ENCODE data around the gene LDLRAD3.
A peak's percentile ranks its signal among the peaks of the same experiment; 100 is the strongest.
"Not testable (repeated sequence)": the region's sequence is repeated elsewhere in the genome, so short reads cannot be mapped to it uniquely, and the experiment has no call there.

The LDLRAD3 gene, protein sequence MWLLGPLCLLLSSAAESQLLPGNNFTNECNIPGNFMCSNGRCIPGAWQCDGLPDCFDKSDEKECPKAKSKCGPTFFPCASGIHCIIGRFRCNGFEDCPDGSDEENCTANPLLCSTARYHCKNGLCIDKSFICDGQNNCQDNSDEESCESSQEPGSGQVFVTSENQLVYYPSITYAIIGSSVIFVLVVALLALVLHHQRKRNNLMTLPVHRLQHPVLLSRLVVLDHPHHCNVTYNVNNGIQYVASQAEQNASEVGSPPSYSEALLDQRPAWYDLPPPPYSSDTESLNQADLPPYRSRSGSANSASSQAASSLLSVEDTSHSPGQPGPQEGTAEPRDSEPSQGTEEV

DNA sequence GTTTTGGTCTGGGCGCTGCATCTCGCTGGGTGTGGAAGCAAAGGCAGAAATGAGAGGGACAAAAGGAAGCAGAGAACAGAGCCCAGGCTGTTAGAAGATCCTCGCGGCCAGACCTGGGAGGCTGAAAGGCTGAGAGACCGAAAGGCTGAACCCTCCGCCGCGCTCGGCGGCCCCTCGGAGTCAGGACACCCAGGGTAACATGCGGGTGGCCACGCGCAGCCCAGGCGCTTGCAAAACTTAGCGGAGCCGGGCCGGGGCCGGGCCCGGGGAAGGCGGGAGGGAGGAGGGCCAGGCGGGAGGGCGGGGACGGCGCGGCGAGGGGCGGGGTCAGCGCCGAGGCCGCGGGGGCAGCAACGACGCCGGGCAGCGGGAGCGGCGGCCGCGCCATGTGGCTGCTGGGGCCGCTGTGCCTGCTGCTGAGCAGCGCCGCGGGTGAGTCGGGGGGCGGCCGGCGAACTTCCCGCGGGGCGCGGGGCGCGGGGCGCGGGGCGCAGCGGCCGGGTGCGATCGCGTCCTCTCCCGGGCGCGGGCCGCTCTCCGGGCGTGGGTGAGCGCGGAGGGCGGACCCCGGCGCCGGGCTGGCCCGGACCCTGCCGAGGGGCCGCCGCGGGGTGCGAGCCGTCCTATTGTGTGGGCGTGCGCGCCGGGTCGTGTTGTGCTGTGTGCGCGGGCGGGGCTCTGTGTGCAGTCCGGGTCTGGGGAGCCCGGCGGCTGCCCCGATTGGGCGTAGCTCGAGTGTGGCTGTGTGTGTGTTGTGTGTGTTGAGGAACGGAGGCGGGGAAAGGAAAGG, at the start of gene LDLRAD3:
Gene LDLRAD3, plus strand, starts transcription at position 350 of the 790 bp plus-strand sequence. Its CDS starts 37 bp downstream, at position 387.
- peak in 1 of 3 donors; percentile 25 for DNase-seq (ENCODE audit: low read depth in 3 of 3, low spot score in 1 of 3)

DNA sequence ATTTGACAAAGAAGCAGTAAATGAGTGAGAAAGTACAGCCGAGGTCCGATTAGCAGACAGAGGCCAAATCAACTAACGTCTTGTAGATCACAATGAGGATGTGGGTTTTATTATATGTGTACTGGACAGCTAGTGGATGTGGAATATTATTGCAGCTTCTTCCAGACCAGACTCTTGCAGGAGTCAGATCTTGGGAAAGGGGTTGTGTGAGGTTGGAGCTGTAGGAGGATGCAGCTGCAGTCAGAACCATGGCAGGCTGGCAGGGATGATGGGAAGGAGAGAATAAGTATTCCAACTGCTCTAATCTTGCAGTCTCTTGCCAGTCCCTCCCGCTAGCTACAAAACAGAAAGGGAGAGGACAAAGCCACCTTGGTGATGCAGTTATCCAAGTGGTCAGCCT, 46.8 kb upstream of the LDLRAD3 start:
- DNase-seq (ENCODE audit: low read depth in 3 of 3, low spot score in 1 of 3) = no peak

DNA sequence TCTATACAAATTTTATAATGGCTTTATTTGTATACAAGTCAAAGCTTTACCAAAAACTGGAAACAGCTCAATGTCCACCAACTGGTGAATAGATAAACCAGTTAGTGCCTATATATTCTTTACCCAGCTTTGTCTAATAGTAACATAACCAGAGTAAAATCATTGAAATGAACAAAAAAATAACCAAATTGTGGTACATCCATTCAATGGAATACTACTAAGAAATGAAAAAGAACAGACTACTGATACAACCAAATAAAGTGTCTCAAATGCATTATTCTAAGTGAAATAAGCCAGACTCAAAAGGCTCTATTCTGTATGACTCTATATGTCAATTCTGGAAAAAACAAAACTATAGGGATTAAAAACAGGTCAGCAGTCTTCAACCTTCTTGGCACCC, 40.9 kb upstream of the LDLRAD3 start:
- DNase-seq (ENCODE audit: low read depth in 3 of 3, low spot score in 1 of 3) = no peak

DNA sequence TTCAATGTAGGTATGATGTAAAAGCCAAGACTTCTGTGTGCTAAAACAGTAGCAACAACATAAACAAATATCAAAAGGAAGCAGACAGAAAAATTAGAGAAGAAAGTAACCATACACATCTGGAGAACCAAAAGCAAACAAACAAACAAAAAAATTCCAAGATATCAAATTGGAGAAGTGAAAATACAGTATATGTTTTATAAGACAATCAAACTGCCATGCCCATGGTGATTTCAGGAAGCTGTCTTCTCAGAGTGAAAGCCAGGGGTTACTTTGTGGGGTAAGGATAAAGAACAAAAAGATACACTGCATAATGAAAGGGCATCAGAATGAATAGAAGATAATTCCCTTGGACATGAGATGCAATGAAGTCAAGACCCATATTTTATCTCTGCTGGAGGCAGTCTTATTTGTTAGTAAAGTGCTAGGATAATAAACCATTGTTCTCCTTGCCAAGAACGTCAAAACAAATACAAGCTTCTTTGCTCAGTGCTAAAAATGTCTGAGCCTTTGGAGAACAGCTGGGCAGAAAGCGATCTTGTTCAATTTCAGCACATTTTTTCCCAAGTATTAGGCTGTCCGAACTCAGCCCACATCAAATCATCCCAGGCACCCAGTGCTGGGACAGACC, 38.1 kb upstream of the LDLRAD3 start:
- no peak for DNase-seq (ENCODE audit: low read depth in 3 of 3, low spot score in 1 of 3)

DNA sequence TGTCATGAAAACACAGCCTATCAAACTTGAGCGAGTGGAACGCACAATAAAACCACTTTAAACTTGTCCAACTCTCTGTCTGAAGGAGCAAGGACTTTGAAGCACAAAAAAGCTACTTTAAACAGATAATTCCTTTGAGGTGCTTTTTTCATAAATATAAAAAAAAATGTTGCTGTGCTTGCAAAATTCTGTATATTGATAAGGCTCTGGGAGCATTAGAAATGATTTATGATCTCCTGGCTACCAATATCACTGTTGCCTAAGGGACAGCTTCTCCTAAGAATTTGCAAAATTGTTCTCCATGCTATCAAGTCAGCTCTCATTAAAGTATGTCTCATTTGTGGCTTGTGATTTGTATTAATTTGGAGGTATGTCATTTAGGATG, 37.6 kb upstream of the LDLRAD3 start:
- no peak for DNase-seq (ENCODE audit: low read depth in 3 of 3, low spot score in 1 of 3)

DNA sequence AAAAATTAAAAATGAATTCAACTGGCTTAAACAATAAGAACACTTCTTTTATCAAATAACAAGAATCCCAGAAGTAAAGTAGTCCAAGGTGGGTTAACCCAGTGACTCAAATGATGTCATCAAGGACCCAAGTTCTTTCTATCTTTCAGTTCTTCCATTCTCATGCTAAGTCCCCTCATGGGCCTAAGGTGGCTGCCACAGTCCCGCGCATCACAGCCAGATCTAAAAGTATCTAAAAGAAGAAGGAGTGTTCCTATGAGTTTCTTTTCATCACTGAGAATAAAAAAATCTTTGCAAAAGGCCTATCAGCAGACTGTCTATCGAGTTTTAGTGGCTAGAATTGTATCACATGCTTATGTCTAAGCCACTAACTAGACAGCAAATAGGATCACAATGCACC, 37.2 kb upstream of the LDLRAD3 start:
- DNase-seq (ENCODE audit: low read depth in 3 of 3, low spot score in 1 of 3) = no peak

DNA sequence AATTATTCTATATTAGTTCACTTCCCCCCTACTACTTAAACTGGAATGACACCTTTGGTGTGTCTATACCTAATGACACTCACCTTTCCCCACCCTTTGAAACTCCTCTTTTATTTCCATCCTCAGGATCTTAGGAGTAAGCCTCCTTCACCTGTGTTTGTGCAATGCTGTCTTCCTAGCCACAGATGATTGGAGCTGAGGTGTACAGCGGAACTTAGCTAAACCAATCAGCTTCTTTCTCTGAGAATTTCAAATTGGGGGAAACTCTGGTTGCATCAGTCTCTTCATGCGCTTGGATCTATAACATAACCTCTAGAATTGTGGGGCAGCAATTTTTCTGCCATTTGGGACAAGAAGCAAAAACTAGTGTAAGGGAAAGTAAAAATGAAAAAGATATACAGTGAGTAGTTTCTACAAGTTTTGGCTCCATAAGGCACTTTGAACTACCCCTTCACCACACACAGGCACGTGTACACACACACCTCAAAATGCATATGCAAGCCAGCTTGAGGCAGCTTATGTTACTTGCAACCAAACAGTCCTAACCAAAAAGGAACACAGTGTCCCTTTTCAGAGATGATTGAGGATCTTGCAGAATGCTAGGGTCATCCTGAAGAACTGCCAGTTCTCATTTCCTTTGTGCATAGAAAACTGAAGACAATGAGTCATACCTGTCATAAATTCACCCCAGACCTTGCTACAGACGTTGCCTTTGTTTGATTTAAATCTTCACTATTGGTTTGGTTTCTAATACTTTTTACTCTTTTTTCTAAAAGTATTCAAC, 36.0 kb upstream of the LDLRAD3 start:
- no peak for DNase-seq (ENCODE audit: low read depth in 3 of 3, low spot score in 1 of 3)

DNA sequence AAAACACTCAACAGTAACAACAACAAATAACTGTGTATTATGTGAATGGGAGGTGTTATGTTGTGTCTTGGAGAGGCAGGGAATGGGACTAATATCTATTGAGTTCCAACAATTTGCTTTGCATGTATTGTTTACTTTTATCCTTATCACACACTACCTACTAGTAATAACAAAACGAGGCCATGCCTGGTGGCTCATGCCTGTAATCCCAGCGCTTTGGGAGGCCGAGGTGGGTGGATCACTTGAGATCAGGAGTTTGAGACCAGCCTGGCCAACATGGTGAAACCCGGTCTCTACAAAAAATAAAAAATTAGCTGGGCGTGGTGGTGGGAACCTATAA, 35.5 kb upstream of the LDLRAD3 start:
- DNase-seq (ENCODE audit: low read depth in 3 of 3, low spot score in 1 of 3) = not testable (repeated sequence)

DNA sequence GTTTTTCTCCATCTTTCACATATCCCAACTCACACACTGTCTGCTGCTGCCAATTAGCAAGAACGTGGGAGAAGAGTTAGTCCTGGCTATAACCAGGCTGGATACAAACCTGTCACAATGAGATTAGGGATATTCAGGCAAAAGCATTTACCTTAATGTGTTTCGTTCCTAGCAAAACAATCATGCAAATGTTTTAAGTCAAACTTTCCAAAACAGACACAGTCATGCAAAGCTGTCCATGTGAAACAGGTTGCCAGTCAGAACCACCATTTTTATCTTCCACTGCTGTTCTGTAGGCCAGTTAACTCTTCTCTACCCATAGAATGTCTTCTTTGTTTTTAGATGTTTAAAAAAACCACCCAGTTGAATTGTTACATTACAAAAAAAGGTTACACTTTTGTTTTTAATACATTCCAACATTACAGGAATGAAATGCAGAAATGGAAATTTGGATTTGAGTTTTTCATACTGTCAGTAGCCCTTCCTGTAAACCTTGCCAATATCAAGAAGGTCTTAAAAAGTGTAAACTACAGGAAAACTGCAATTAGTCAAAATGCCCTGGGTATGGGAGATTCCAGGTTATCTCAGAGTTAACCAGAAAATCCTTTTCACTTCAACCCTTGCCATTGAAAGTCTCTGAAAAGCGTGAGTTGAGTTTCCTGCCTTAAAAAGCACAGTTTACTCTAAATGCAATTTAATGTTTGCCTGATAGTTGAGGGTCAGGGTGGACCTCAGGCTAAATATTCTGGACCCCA, 34.2 kb upstream of the LDLRAD3 start:
- DNase-seq (ENCODE audit: low read depth in 3 of 3, low spot score in 1 of 3) = no peak

DNA sequence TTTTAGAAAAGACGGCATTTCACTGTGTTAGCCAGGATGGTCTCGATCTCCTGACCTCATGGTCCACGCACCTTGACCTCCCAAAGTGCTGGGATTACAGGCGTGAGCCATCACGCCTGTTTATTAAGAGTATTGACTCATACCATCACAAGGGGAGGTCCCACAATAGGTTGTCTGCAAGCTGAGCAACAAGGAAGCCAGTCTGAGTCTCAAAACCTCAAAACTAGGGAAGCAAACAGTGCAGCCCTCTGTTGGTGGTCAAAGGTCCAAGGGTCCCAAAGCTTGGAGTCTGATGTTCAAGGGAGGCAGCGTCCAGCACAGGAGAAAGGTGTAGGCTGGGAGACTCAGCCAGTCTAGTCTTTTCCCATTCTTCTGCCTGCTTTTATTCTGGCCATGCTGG, 32.8 kb upstream of the LDLRAD3 start:
- no peak for DNase-seq (ENCODE audit: low read depth in 3 of 3, low spot score in 1 of 3)

DNA sequence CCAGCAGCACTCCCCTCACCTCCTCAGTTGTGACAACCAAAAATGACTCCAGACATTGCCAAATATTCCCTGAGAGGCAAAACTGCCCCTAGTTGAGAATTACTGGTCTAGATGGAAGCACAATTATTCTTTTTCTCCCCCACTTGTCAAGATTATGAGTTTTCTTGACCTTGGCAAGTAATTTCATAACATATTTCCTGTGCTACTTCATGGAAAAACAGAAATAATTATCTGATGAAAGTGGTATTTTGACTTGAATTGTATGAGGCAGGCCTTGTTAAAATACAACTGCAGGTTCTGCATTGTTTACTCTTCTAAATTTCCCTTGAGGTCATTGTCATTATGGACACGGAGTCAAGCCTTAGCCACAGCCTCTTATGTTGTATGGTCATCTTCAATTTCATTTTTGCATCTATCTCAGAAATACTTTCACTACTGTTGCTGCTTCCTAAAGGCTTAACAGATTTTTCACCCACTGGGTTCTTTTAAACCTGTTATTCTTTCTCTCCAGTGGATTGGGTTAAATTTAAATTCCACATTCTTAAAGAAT, 32.2 kb upstream of the LDLRAD3 start:
- DNase-seq (ENCODE audit: low read depth in 3 of 3, low spot score in 1 of 3) = no peak

DNA sequence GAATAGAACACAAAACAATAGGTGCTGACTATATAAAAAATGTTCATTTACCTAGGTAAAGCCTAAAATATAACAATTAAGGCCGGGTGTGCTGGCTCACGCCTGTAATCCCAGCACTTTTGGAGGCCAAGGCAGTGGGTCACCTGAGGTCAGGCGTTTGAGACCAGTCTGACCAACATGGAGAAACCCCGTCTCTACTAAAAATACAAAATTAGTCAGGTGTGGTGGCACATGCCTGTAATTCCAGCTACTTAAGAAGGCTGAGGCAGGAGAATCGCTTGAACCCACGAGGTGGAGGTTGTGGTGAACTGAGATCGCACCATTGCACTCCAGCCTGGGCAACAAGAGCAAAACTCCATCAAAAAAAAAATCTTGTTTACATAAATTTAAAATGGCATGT, 31.4 kb upstream of the LDLRAD3 start:
- not testable (repeated sequence) for DNase-seq (ENCODE audit: low read depth in 3 of 3, low spot score in 1 of 3)

DNA sequence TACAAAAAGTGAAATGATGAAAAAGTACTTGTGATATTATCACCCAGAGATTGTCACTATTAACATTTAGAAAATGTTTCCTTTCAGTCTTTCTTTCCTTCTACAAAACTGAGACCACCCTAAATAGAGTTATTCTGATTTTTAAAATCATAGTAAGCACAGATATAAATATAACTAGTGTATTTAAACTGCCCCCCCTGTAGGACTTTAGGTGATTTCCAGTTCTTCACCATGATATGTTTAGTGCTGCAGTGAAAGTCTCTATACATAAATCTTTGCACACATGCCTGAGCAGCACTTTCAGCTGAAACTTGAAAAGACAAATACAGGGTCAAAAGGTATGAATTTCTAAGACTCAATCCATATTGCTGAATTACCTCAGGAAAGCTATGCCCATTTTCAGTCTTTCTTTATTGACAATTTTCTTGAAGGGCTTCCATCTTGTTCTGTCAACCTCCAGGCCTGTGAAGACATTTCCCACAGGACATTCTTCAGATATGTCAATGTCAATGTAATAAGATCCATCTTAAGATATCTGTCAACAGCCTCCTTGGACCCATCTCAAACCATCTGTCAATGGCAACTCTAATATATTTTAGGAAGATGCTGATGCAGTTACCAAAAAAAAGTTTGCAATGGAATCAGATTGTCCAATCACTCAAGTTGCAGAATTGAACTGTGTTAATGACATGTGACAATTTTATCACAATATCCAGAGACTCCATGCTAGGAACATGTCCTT, 30.8 kb upstream of the LDLRAD3 start:
- no peak for DNase-seq (ENCODE audit: low read depth in 3 of 3, low spot score in 1 of 3)

DNA sequence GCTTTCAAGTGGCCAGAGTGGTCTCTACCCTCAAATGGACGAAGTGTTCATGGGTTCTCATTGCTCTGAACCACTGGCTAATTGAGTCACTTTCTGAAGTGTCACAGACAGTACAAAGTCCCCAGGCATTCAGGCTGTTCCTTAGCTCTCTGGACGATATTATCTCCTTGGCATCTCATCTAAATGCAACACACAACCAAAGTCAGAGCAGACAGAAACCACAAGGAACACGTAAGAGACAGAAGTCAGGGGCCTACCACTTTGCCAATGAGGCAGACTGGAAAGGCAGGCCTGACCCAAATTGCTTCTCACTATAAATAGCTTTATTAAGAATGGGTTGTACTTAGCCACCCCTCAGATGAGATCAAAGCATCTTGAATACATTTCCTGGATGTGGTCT, 29.0 kb upstream of the LDLRAD3 start:
- no peak for DNase-seq (ENCODE audit: low read depth in 3 of 3, low spot score in 1 of 3)

DNA sequence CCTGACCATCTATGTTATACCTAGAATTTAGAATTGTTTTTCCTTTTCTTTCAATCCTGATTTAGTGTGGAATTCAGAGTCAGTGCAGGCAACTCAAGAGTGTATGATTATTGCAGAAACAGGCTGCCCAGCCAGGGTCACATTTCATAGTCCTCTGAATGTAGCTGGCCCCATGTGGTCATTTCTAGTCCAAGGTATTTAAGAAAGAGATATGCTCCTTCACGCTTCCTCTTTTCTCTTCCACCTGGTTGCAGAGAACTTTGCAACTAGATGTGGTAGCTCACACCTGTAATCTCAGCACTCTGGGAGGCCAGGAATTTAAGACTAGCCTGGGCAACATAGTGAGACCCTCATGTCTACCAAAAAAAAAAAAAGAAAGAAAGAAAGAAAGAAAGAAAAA, 27.6 kb upstream of the LDLRAD3 start:
- no peak for DNase-seq (ENCODE audit: low read depth in 3 of 3, low spot score in 1 of 3)

DNA sequence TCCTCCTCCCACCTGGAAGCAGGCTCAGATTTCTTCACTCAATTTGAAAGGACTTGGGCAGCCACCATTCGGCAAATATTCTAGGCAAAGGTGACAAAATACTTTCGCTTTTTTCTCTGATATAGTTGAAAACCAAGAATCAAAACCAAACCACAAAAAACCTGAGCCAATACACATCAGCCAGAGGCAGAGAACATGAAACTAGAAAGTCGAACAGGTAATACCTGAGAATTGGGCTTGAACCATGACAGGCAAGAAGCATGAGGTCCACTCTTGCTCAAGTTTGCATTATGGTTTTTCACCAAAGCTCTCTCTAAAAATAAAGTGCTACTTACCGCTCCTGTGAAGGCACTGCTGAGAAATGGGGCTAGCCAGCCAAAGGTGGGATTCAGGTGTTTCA, 26.2 kb upstream of the LDLRAD3 start:
- DNase-seq (ENCODE audit: low read depth in 3 of 3, low spot score in 1 of 3) = no peak

DNA sequence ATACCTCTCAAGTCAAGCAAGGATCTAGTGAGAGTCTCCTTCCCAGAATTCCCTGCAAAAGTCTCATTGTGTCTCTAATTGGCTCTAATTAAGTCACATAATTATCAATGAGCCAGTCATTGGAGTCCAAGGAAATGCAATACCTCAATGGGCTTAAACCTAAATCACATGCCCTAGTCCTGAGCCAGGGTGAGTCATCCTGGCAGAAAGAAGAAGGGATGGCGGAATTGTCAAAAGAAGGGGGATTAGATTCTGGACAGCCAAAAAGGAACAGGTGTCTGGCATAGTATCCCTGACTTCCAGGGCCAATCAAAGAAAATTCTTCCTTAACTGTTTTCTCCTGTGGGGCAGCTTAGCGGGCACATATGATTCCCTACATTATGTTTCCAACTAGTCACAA, 25.1 kb upstream of the LDLRAD3 start:
- no peak for DNase-seq (ENCODE audit: low read depth in 3 of 3, low spot score in 1 of 3)

DNA sequence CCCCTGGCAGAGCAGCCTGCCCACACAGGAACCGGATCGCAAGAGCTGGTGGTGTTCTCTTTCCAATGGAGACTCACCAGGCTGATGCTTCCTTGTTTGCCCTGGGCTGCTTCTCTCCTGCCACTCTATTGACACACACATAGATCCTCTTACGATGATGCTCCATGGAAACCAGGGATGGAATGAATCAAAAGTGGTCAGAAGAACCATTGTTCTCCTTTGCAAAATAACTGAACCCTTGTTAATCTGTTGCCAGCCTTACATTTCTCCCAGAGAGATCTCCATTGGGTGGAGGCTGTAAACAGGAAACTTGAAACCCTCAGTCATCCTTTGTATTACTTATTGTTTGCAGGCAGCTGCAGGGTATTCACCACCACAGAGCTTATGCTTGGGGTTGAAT, 24.6 kb upstream of the LDLRAD3 start:
- no peak for DNase-seq (ENCODE audit: low read depth in 3 of 3, low spot score in 1 of 3)

DNA sequence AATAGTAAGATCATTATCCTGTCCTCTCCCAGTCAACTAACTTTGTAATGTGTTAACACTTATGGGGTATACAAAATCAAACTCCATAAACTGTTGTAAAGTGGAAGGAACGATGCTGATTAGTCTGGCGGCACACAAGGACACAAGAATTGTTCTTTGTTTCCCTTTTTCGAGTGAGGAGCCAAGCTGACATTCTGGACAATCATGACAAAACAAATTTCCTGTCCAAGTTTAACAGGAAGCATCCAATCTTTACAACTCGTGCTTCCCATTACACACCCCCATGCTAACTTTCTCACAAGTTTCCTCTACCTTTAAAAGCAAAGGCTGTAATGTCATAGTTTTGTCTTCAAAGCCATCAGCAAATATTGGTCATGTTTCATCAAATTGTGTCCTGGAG, 20.4 kb upstream of the LDLRAD3 start:
- DNase-seq (ENCODE audit: low read depth in 3 of 3, low spot score in 1 of 3) = no peak

DNA sequence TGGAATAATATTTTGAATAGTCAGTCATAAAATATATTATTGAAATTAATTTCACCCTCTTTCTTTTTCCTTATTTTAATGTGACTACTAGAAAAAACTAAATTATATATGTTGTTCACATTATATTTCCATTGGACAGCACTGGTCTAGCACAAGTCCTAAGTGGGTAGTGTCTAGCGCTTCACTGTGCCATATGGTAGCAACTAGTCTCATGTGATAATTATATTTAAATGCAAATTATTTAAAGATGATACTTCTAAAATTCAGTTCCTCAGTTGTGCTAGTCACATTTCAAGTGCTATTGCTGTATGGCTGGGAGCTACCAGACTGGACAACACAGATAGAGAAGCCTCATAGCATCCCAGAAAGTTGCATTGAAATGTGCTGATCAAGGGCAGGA, 19.1 kb upstream of the LDLRAD3 start:
- DNase-seq (ENCODE audit: low read depth in 3 of 3, low spot score in 1 of 3) = no peak

Data from stimulated activated CD4-positive, alpha-beta T cell treated with anti-CD3 and anti-CD28 coated beads, TNF-alpha, amount 100 ng/mL, for 1 hour (primary cell).